Effector CD8-positive, alpha-beta T cell (primary cell): ENCODE results near the gene KCNIP3.

Source experiments
- DNase-seq: peaks from one replicate; lab custom pipeline; 2025; lab: John Stamatoyannopoulos, UW

Gene KCNIP3

GRCh38 chr2:95312543-95313201 lies 15.5 kb downstream of the KCNIP3 start:
- no peak for DNase-seq

- DNase-seq = no peak
Measured at GRCh38 chr2:95313296-95314131, 16.4 kb downstream of the KCNIP3 start.

DNA sequence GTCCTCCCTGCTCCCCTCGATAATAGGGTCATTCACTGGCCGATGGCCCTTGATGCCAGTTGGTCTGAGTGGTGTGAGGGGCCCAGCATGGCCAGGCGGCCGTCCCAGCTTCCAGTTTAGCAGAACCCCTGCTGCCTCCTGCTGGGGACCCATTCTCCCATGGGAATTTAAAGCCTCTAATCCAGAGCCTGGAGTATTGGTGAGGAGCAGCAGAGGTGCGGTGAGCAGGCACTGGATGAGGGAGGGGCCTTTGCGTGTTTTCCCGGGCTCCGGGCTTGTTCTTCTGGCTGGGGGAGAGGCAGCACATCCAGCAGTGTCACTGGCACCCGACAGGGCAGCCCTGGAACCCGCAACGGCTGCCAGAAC lies 17.4 kb downstream of the KCNIP3 start:
- no peak for DNase-seq

GRCh38 chr2:95314964-95315611 lies 17.9 kb downstream of the KCNIP3 start:
- DNase-seq = no peak

DNA sequence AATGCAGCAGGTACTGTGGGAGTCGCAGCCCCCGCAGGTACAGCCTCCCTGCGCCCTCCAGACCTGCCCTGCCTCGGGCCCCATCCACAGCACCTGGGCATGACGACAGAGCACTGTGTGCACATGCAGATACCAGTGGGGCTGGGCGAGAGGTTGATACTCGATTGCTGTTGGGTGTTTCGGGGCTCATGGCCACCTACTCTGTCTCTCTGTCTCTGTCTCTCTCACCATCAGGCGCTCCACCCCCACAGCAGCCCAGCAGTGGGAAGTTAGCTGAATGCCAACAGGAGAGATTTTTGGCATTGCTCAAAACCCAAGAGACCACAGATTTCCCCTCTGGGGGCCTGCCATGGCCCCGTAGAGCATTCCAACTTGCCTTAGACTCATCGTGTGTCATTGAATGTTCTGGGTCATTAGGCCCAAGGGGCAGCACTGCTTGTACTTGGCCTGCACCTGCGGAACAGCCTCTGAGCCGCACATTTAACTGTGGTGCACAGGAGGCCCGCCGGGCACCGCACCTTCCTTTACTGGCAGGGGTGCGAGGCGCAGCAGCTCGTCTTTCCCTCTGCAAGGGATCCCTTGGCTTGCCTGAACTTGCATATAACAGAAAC lies 18.8 kb downstream of the KCNIP3 start:
- no peak for DNase-seq

DNA sequence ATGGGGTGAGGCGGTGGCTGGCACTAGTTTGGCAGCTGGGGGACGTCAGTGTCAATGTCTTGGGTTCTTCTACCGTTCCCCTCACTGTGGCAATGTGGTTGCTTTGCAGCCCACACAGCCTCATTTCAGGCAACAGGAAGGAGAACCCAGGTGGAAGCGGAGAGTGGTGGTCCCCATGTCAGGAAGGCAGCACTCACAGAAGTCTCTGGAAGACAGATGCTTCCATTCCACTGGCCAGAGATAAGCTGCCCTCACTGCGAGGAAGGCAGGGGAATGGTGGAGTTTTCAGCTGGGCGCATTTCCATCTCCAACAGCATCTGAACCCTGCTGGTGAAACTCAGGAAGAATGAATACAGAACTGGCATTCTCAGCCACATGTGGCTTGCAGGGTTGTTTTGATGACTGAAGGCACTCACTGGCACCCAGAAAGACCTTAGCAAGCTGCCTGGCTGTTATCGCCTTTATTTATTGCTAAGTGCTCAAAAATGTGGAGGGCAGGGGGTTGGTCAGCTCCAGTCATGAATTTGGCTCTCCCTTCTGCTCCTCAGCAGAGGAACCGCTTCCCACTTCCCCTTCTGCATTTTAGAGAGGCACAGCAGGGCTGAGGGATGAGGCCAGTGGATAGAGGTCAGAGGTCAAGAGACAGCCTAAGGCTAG lies 19.4 kb downstream of the KCNIP3 start:
- no peak for DNase-seq

GRCh38 chr2:95317123-95317500 lies 20.0 kb downstream of the KCNIP3 start:
- no peak for DNase-seq

DNA sequence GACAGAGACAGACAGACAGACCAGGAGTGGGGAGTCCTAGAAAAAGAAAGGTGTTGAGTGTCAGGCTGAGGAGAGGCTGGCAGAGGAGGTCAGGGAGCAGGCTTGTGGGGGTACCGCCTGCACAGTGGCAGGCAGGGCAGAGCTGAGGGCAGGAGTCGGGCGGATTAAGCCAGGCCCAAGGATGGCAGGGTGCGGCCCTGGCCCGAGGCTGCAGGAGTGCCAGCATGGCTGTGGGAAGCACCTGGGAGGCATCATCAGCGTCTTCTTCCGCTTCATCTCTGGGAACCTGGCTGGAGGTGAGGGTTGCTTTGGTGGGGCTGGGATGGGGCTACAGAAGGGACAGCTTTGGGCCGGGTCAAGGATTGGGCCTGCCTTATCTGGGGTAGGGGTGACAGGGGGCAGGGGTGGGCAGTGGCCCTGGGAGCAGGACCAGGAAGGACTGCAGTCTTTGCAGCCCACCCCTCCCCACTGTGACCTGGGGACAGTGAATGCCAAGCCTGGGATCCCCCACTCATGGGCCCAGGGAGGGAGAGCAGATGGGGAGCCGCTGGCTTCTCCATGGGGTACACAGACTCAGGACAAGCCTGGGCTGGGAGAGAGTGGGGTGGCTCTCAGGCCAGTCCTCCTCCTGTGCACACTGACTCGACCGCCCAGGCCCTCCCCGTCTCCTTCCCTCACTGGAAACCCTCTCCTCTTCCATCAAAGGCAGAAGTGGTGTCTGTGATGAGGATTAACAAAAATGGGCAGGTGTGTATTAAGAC lies 20.7 kb downstream of the KCNIP3 start:
- no peak for DNase-seq

- DNase-seq = no peak
Measured at GRCh38 chr2:95318431-95319220, 21.5 kb downstream of the KCNIP3 start.

DNA sequence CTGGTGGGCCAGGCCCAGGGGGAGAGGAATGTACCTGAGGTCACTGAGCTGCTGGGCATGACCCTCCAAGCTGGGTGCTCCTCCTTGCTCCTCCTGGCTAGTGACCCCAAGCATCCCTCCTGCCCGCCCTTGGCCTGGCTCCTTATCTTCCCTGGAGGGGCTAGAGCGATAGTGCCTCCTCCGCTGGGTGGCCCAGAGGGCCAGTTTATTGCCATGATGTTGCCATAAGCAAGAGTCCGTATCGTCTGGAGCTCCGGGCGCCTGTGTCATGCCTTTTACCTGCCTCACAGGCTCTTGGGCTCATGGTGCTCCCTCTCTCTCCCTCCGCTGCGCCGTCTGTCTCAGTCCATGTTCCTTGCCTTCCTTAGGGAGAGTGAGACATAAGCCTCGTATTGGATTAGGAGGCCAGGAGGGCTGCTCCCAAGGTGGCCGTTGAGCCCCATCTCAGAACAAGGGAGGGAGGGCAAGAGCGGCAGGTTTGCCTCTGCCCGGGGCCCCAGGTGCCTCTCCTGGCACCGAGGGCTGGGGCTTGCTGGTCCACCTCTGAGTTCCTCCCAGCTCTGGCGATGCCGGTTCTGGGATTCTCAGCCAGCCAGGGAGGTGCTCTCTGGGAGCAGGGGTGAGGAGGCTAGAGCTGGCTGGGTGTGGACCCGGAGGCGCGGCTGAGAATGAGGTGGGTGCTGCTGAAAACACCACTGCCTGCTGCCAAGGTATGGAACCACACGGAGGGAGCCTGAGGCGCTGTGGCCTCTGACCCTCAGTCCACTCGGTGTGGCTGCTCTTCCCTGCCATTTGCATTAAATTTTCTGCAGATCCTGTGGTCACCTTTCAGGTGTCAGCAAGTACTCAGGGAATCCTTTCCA lies 22.6 kb downstream of the KCNIP3 start:
- no peak for DNase-seq

DNA sequence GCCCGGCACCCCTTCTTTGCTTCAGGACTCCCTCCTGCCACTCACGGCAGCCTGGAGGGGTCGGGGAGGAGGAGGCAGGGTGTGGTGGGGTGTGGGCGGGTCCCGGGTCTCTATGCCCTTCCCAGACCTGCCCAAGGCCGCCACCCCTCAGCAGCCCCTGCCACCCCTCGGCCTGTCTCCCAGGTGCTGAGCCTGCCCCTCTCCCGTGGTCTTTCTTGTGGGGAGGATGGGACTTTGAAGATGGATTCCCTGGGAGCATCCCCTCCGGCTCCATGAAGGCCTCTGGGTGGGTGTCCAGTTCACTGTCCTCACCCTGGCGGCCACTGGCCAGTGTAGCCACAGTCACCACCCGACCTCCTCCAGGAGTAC lies 23.2 kb downstream of the KCNIP3 start:
- DNase-seq = no peak

DNA sequence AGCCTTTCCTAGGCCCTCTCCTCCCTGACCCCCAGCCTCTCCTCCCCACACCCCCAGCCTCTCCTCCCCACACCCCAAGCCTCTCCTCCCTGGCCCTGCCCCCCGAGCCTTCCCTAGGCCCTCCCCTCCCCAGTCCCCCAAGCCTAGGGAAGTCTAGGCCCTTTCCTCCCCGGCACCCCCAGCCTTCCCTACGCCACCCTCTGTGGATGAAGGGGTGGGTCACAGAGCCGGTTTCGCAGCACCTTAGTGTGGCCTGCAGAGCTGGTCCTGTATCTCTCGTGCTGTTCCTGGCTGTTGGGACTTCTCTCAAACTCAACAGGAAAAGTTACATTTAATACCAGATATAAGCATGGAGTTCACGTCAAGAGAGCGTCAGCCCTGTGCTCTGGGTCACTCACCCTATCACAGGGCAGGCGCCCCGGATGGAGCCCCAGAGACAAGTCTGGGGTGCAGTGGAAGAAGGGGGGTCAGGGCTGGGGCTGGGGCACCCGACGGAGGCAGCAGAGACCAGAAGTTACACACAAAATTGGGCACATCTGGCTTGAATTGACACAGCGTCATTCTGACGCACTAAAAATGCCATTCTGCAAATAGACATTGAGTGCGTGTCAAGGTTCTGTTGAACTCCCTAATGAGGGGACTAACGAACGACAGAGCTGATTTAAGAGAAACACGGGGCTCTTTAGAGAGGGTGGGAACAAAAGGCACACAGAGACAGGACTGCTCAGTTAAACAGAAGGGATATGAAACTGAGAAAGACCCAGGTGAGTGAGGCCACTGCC lies 24.0 kb downstream of the KCNIP3 start:
- no peak for DNase-seq

DNA sequence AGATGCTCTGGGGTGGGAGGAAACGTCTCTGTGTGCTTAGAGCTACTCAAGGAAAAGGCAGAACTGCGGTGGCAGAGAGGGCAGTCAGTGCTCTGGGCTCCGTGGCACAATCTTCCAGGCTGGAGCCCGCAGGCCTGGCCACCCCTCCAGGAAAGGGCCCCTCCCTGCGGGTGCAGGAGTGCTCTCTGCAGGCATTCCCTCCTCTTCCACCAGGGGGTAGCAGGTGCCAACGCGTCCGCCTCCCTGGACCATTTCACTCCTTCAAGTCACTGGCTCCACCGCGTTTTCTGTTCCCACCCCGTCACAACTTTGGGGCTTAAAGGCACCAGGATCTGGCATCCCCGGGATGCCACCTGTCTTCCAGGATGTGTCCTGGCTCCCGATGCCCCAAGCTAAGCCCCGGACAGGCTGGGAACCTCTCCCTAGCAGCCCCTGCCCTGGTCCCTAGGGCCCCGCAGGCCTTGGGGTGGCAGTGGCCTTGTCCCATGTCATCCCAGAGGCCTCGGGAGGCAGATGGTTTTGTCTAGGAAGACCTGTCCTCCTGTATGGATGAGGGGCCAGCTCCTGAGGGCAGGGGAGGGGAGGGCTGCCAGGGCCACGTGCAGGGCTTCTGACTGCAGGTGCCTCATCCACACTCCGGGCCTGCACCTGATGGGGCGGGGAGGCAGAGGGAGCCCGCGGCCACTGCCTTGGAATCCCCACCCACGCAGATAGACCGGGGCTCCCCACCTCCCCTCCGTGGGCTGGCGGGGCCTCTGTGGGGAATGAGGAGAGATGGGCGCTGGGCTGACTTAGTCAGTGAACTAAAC lies 26.4 kb downstream of the KCNIP3 start:
- DNase-seq = no peak

- no peak for DNase-seq
Measured at GRCh38 chr2:95325026-95325425, 27.9 kb downstream of the KCNIP3 start.

DNA sequence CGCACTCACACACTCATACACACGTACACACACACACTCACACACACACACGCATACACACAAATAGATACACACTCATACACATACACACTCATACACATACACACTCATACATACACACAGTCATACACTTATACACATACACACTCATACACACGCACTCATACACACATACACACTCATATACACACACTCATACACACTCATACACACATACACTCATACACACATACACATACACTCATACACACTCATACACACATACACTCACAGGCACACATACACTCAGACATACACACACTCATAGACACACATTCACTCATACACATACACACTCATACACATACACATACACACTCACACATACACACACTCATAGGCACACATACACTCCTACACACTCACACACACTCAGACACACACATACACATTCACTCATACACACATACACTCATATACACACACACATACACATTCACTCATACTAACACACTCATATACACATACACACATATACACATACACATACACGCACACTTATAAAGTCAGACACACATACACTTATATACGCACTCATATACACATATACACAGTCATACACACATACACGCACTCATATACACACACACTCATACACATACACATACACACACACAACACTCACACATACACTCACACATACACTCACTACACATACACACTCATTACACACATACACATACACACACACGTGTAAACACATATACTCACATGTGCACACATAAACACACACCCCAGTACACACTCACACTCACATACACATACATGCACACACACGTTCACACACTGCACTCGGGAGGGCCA lies 28.7 kb downstream of the KCNIP3 start:
- no peak for DNase-seq

DNA sequence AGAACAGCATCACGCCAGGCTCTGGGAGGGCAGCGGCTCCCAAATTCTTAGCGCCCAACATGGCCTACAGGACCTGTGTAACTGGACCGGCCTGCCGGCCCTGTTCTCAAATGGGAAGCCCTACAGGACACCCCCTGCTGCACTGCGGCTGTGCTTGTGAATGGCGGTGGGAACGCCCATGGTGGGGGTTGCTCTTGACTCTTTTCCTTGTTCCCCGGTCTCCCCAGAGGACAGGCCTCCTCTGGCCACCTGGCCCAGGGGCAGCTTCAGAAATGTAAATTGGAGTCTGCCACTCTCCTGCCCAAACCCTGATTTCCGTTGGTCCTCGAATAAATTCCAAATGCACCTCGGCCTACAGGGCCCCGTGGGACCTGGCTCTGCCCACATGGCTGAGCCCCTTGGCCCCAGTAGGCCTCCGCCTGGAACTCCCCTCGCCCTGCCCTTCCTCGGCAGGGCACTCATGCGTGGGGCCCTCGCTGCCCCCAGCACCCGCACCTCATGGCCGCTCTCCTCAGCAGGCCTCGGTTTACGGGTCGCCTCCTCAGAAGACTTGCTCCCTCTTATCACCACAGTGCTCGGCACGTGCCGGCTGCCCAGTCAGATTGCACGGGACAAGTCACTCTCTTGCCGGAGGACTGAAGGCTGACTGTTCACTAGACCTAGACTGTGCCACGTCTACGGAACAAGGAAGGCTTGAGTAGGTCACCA lies 29.4 kb downstream of the KCNIP3 start:
- DNase-seq = no peak
